Colonic mucosa (tissue), 4 donors: ENCODE data around the gene CLN6. TPM values are rescaled to one million over a fixed set of nuclear protein-coding genes. Genes with fewer than 3 reads are reported as not detected.

Experiments used
- DNase-seq: peaks from one replicate; pipeline ENCODE4 v3.0.0-alpha.2; 2020
- H3K27ac ChIP-seq: fragments of 200-600 bp; one replicate; pipeline ENCODE4 v1.8.0; 2021
- H3K27me3 ChIP-seq: fragments of 200-600 bp; one replicate; pipeline ENCODE4 v1.8.0; 2021
- H3K36me3 ChIP-seq: fragments of 200-600 bp; one replicate; pipeline ENCODE4 v1.8.0; 2021
- H3K4me1 ChIP-seq: fragments of 200-600 bp; one replicate; pipeline ENCODE4 v1.8.0; 2021; ENCODE audit warnings: mild to moderate bottlenecking
- H3K4me3 ChIP-seq: fragments of 200-600 bp; one replicate; pipeline ENCODE4 v1.8.0; 2021
- H3K9ac ChIP-seq, 2 donors: one replicate each; pipeline ENCODE4 v1.7.0; 2013; ENCODE audit warnings: control low read depth in 2 of 2, low read depth in 2 of 2, low read length in 2 of 2
- H3K9me3 ChIP-seq: fragments of 200-600 bp; one replicate; pipeline ENCODE4 v1.8.0; 2021
- CTCF ChIP-seq: fragments of 200-600 bp; IDR thresholded peaks from one replicate; pipeline ENCODE4 v1.8.0; 2022; ENCODE audit warnings: antibody characterized with exemption, mild to moderate bottlenecking
- intact Hi-C: fragments of 100-400 bp; cut with DNase I; formaldehyde crosslinking; loops from one replicate; pipeline ENCODE4 v1.14.1; 2022
- total RNA-seq, 2 donors: library from RNA; stranded (reverse); fragmentation: NEBNext Ultra II Directional in 1 of 2; extraction: Animal tissue kit (Norgen Biotek cat#: 25700) in 1 of 2; gene quantifications; one replicate each; pipeline ENCODE4 v1.2.1, GENCODE V29; 2021
- donor health status: healthy.
- donor health status: DM: no; HTN: no; CAD: no.
- donor health status: DM: no; HTN: no; CAD: no.

The CLN6 gene
- total RNA-seq, 2 donors from 2014 or later = 18.9 to 55.8 TPM

- peak; percentile 84 for TF ChIP-seq CTCF
- Histone ChIP-seq H3K9ac (no peak overlapping the region), H3K4me3 (no peak overlapping the region), H3K9me3 (no peaks in the 10 kb centered on the region), H3K4me1 (no peaks in the 10 kb centered on the region), H3K27me3 (no peaks in the 10 kb centered on the region), H3K27ac (no peak overlapping the region), H3K36me3 (no peaks in the 10 kb centered on the region)
- intact Hi-C loops = loop anchor here (5.0 kb wide), 1 partner anchor 49 kb away; no protein-coding TSS in a partner anchor
- DNase-seq = peak; percentile 56
Measured at GRCh38 chr15:68252925-68253534, 23.5 kb upstream of the CLN6 start.

- DNase-seq = no peak
- no peak overlapping the region for H3K9ac ChIP-seq
- H3K27ac ChIP-seq = no peak overlapping the region
- H3K27me3 ChIP-seq = no peaks in the 10 kb centered on the region
- no peak for TF ChIP-seq CTCF
- H3K4me3 ChIP-seq = no peak overlapping the region
- H3K4me1 ChIP-seq = no peaks in the 10 kb centered on the region
- intact Hi-C loops = no loop called here
- no peaks in the 10 kb centered on the region for H3K36me3 ChIP-seq
- no peaks in the 10 kb centered on the region for H3K9me3 ChIP-seq
Measured at GRCh38 chr15:68249058-68249713, 19.7 kb upstream of the CLN6 start.

GRCh38 chr15:68244235-68244634, 14.7 kb upstream of the CLN6 start:
- Histone ChIP-seq H3K9me3 (no peaks in the 10 kb centered on the region), H3K27me3 (no peaks in the 10 kb centered on the region), H3K36me3 (no peaks in the 10 kb centered on the region), H3K4me3 (no peak overlapping the region), H3K4me1 (no peaks in the 10 kb centered on the region), H3K9ac (no peak overlapping the region), H3K27ac (no peak overlapping the region)
- no peak for TF ChIP-seq CTCF
- DNase-seq = no peak
- intact Hi-C loops = no loop called here

GRCh38 chr15:68241088-68241935, 11.8 kb upstream of the CLN6 start:
- Histone ChIP-seq H3K4me3 (no peak overlapping the region), H3K36me3 (no peaks in the 10 kb centered on the region), H3K27me3 (no peaks in the 10 kb centered on the region), H3K9me3 (no peaks in the 10 kb centered on the region), H3K9ac (no peak overlapping the region), H3K27ac (no peak overlapping the region), H3K4me1 (no peaks in the 10 kb centered on the region)
- intact Hi-C loops = no loop called here
- no peak for TF ChIP-seq CTCF
- no peak for DNase-seq

GRCh38 chr15:68239025-68239424, 9.5 kb upstream of the CLN6 start:
- H3K9me3 ChIP-seq = no peaks in the 10 kb centered on the region
- no peak overlapping the region for H3K27ac ChIP-seq
- no peak overlapping the region for H3K4me3 ChIP-seq
- H3K27me3 ChIP-seq = no peaks in the 10 kb centered on the region
- H3K9ac ChIP-seq = no peak overlapping the region
- DNase-seq = no peak
- H3K36me3 ChIP-seq = no peaks in the 10 kb centered on the region
- TF ChIP-seq CTCF = no peak
- intact Hi-C loops = no loop called here
- peaks cover 4% of the 10 kb centered on the region for H3K4me1 ChIP-seq
